ENCODE data around the gene ARHGEF10L.

ARHGEF10L gene

DNA sequence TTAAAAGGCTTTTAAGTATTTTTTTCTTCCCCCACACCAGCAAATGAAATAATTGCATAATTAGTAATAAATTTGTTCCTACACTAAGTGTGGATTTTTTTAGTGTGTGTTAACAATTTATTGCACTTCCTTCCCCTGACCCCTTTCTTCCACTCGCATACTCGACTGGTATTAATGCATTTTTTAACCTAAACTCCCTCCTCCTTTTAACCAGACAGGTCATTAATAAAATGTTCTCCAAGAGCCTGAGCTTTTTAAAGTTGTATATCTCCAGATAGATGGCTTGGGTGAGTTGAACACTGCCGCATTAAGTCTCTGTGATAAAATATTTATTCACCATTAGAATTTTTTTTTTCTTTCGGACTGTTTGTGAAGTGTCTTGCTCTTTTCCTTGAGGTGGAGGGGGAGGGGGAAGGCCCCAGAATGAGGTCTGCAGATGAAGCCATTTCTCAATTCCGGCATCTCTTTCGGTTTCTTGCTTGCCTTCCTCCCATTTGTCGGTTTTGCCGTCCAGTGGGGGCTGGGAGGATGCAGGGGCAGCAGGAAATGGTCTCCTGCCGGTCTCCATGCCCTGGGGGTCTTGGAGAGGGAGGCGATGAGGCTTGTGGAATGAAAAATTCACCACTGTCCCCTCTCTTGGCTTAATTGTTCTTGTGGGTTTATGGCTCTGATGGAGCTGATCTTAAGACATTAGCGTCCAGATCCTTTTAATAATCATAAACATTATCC is 151.6 kb downstream of the ARHGEF10L start:
- no peak overlapping the region for H3K4me3 ChIP-seq (ENCODE audit: control insufficient read depth, low read depth, low read length)
- no peak for DNase-seq (ENCODE audit: low read depth)
- TF ChIP-seq, protein P1, sequence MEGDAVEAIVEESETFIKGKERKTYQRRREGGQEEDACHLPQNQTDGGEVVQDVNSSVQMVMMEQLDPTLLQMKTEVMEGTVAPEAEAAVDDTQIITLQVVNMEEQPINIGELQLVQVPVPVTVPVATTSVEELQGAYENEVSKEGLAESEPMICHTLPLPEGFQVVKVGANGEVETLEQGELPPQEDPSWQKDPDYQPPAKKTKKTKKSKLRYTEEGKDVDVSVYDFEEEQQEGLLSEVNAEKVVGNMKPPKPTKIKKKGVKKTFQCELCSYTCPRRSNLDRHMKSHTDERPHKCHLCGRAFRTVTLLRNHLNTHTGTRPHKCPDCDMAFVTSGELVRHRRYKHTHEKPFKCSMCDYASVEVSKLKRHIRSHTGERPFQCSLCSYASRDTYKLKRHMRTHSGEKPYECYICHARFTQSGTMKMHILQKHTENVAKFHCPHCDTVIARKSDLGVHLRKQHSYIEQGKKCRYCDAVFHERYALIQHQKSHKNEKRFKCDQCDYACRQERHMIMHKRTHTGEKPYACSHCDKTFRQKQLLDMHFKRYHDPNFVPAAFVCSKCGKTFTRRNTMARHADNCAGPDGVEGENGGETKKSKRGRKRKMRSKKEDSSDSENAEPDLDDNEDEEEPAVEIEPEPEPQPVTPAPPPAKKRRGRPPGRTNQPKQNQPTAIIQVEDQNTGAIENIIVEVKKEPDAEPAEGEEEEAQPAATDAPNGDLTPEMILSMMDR (IDR thresholded peaks at IDR 0.05; ENCODE audit: control insufficient read depth, insufficient read depth, low read depth, low read length, missing control alignments): no peak

DNA sequence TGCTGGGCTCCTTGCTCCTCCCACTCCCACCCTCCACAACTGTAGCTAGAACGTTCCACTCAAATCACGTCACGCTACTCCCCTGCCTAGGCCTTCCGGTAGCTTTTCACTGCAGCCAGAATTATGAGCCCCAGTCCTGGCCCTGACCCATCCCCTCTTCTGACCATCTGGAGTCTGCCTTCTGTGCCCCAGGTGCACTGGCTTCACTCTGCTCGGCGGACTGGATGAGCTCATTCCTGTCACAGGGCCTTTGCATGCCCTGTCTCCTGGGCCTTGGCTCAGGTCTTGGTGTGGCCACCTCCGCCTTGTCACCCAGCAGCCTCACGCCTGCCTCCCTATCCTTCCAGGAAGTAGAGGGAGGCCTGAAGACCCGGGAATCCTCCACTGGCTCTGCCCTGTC is 153.1 kb downstream of the ARHGEF10L start:
- no peak overlapping the region for H3K4me3 ChIP-seq (ENCODE audit: control insufficient read depth, low read depth, low read length)
- TF ChIP-seq, protein P1 (IDR thresholded peaks at IDR 0.05; ENCODE audit: control insufficient read depth, insufficient read depth, low read depth, low read length, missing control alignments): no peak
- no peak for DNase-seq (ENCODE audit: low read depth)

DNA sequence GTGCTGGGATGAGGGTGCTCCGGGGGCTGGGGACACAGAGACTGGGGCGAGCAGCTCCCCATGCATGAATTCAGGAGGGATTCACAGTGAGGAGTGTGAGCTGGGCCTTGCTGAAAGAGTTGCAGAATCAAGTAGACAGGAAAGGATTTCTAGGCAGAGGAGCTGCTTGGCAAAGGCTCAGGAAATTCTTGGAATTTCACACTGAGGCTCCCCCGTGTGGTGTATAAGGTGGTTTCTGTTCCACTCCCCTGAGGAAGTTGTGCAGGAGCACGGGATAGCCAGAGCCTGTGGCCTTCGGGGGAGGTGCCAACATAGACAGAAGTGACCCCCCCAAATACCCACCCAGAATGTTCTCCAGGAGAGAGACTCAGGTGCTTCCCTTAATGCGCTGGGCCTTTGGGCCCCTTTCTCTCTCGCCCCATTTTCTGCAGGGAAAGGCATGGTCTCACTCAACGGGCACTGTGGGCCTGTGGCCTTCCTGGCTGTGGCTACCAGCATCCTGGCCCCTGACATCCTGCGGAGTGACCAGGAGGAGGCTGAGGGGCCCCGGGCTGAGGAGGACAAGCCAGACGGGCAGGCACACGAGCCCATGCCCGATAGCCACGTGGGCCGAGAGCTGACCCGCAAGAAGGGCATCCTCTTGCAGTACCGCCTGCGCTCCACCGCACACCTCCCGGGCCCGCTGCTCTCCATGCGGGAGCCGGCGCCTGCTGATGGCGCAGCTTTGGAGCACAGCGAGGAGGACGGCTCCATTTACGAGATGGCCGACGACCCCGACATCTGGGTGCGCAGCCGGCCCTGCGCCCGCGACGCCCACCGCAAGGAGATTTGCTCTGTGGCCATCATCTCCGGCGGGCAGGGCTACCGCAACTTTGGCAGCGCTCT is 157.2 kb downstream of the ARHGEF10L start:
- DNase-seq (ENCODE audit: low read depth): peak; percentile 24
- no peak overlapping the region for H3K4me3 ChIP-seq (ENCODE audit: control insufficient read depth, low read depth, low read length)
- TF ChIP-seq, protein P1 (IDR thresholded peaks at IDR 0.05; ENCODE audit: control insufficient read depth, insufficient read depth, low read depth, low read length, missing control alignments): peak; percentile 45

DNA sequence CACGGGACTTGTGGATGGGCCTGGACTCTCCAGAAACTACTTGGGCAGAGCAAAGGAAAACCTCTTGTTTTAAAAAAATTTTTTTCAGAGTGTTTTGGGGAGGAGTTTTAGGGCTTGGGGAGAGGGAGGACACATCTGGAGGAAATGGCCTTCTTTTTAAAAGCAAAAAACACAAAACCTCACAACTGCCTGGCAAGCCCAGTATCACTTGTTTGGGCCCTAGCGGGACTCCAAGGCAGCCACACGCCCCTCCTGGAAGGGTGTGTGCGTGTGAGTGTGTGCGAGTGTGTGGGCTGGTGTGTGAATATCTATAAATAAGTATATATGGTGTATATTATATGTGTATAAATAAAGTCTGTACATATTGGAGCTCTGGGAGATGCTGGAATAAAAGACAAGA is 158.0 kb downstream of the ARHGEF10L start:
- DNase-seq (ENCODE audit: low read depth): no peak
- TF ChIP-seq, protein P1 (IDR thresholded peaks at IDR 0.05; ENCODE audit: control insufficient read depth, insufficient read depth, low read depth, low read length, missing control alignments): no peak
- no peak overlapping the region for H3K4me3 ChIP-seq (ENCODE audit: control insufficient read depth, low read depth, low read length)

DNA sequence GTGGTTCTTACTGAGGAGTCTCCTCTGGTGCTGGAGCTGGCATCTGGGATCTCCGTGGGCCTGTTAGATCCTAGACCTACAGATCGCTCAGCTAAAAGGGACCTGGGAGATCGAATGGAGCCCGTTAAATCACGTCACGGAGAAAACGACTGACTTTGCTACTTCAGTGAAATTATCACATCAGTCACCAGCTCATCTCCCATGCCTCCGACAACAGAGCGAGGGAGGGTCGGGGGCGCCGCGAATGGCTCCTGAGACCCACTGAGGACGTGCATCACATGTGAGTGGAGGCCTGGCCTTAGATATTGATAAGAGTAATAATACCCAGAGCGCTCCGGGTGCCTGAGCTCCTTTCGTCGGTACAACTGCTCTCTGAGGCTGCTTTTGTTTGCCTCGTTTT is 160.1 kb downstream of the ARHGEF10L start:
- H3K4me3 ChIP-seq (ENCODE audit: control insufficient read depth, low read depth, low read length): no peak overlapping the region
- TF ChIP-seq, protein P1 (IDR thresholded peaks at IDR 0.05; ENCODE audit: control insufficient read depth, insufficient read depth, low read depth, low read length, missing control alignments): no peak
- DNase-seq (ENCODE audit: low read depth): no peak

DNA sequence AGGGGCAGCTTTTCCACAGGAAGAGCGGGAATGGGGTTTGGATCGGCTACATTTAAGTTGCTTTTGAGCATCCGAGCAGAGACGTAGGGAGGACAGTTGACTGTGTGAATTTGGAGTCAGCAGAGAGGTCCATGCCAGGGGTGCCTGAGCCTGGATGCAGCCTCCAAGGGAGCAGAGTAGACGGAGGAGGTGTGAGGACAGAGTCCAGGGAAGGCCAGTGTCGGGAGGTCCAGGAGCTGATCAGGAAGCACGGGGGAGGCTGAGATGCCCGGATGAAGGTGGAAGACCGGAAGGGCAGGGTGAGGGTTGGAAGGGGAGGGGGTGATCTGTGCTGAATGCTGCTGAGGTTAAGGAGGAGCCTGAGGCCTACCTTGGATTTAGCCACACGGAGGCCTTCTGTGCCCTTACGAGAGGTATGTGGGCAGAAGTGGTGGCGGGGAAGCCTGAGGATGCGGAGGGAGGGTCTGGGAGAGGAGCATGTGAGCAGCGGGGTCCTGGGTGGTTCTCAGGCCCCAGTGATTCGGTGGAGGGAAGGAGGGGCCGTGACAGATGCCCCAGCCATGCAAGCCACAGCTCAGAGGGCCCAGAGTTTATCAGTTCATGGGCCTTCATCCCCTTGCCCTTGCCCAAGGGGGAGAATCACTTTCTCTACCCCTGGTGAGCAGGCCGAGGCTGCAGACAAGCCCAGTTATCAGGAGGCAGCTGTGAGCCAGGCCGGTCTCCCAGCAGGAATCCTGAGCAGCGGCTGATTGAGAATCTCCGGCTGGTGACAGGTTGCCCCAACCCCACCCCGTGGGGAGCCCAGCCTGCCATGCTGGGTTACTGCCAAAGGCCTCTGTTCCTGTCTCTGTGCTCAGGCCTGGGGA is 161.7 kb downstream of the ARHGEF10L start:
- no peak for DNase-seq (ENCODE audit: low read depth)
- TF ChIP-seq, protein P1 (IDR thresholded peaks at IDR 0.05; ENCODE audit: control insufficient read depth, insufficient read depth, low read depth, low read length, missing control alignments): no peak
- no peak overlapping the region for H3K4me3 ChIP-seq (ENCODE audit: control insufficient read depth, low read depth, low read length)
